PC-9 (cell line): ENCODE measurements around the gene NPW. TPM values are rescaled to one million over a fixed set of nuclear protein-coding genes. Genes with fewer than 3 reads are reported as not detected.

Experiments
- Bru-seq: library from RNA; stranded (reverse); fragments of 400-500 nt; gene quantifications from one replicate; lab custom pipeline; 2021; lab: Mats Ljungman, UMichigan
- BruChase-seq, 2 experiments: library from RNA; stranded (reverse); fragments of 400-500 nt; gene quantifications; one replicate each; lab custom pipeline; 2021; lab: Mats Ljungman, UMichigan
- BruUV-seq: library from RNA; stranded (reverse); fragments of 400-500 nt; replicated peaks from 2 replicates; lab custom pipeline; 2021; lab: Mats Ljungman, UMichigan
- CTCF ChIA-PET: fragments of 300-600 bp; sonication (Branson Sonifier 250); formaldehyde crosslinking; loops from one replicate; lab custom pipeline; 2022; ENCODE audit warnings: antibody characterized with exemption; lab: Charles Lee
- POLR2A ChIA-PET: fragments of 300-600 bp; sonication (Branson Sonifier 250); formaldehyde crosslinking; loops from one replicate; lab custom pipeline; 2022; ENCODE audit warnings: antibody characterized with exemption; ENCODE audit not compliant: unreplicated experiment; lab: Charles Lee
- DNase-seq, 2 experiments: peaks; one replicate each; pipeline versions ENCODE4 v3.0.0 to v3.0.0-alpha.2; 2015 to 2022; ENCODE audit warnings: mixed read lengths in 1 of 2
- H2AFZ ChIP-seq: fragments of 200-600 bp; sonication (generic); 2 replicates; pipeline ENCODE4 v1.8.1; 2017; ENCODE audit warnings: antibody characterized with exemption
- H3F3A ChIP-seq: fragments of 200-600 bp; sonication (generic); 2 replicates; pipeline ENCODE4 v1.8.1; 2017; ENCODE audit warnings: antibody characterized with exemption, mild to moderate bottlenecking, low read depth; ENCODE audit not compliant: insufficient read depth
- H3K27ac ChIP-seq: fragments of 200-600 bp; sonication (generic); 2 replicates; pipeline ENCODE4 v1.6.1; 2016; ENCODE audit warnings: mixed run types
- H3K27me3 ChIP-seq: fragments of 200-600 bp; sonication (generic); 2 replicates; pipeline ENCODE4 v1.6.1; 2016; ENCODE audit warnings: low read depth, mixed run types; ENCODE audit not compliant: insufficient read depth
- H3K36me3 ChIP-seq: fragments of 200-600 bp; sonication (generic); 2 replicates; pipeline ENCODE4 v1.6.1; 2016; ENCODE audit warnings: low read depth, mixed run types
- H3K4me1 ChIP-seq: fragments of 200-600 bp; sonication (generic); replicated peaks from 2 replicates; pipeline ENCODE4 v1.6.1; 2016; ENCODE audit warnings: mixed run types; ENCODE audit not compliant: insufficient read depth
- H3K4me2 ChIP-seq: fragments of 200-600 bp; sonication (generic); 2 replicates; pipeline ENCODE4 v1.6.1; 2017; ENCODE audit warnings: mixed run types
- H3K4me3 ChIP-seq: fragments of 200-600 bp; sonication (generic); 2 replicates; pipeline ENCODE4 v1.6.1; 2016; ENCODE audit warnings: mixed run types
- H3K79me2 ChIP-seq: fragments of 200-600 bp; sonication (generic); 2 replicates; pipeline ENCODE4 v1.6.1; 2017; ENCODE audit warnings: low read depth, mixed run types
- H3K9me2 ChIP-seq: fragments of 200-600 bp; sonication (generic); 2 replicates; pipeline ENCODE4 v1.8.1; 2017; ENCODE audit warnings: mild to moderate bottlenecking; ENCODE audit not compliant: insufficient read depth
- H3K9me3 ChIP-seq: fragments of 200-600 bp; sonication (generic); 2 replicates; pipeline ENCODE4 v1.8.1; 2016; ENCODE audit warnings: low read depth; ENCODE audit not compliant: insufficient read depth
- H4K20me1 ChIP-seq: fragments of 200-600 bp; sonication (generic); 2 replicates; pipeline ENCODE4 v1.8.1; 2017; ENCODE audit not compliant: insufficient read depth
- CTCF ChIP-seq: fragments of 200-600 bp; sonication (generic); conservative IDR thresholded peaks from 2 replicates; pipeline ENCODE4 v1.6.1; 2017; ENCODE audit warnings: mixed run types, antibody characterized with exemption, mild to moderate bottlenecking, moderate library complexity
- EZH2 ChIP-seq: fragments of 200-600 bp; sonication (generic); IDR thresholded peaks from 2 replicates; pipeline ENCODE4 v1.8.0; 2017; ENCODE audit warnings: antibody characterized with exemption, low read depth
- intact Hi-C: fragments of 100-400 bp; cut with micrococcal nuclease; formaldehyde crosslinking; loops from one replicate; pipeline ENCODE4 v1.10.0; 2022; ENCODE audit not compliant: unreplicated experiment
- long read RNA-seq: library from polyadenylated mRNA; stranded (forward); transcript quantifications from one replicate; pipeline ENCODE4 v2.0.0, GENCODE V29; 2022
- total RNA-seq: library from RNA; stranded (reverse); gene quantifications from 2 replicates; pipeline ENCODE4 v1.2.3, GENCODE V29; 2021

Gene NPW
- total RNA-seq (4.0 and 8.1 TPM in 2 replicates), Bru-seq, nascent RNA (percentile 20 among the genes with signal in this experiment), BruChase-seq, experiment 1, labeled RNA remaining after a 2-hour chase (not detected), BruChase-seq, experiment 2, labeled RNA remaining after a 6-hour chase (percentile 37 among the genes with signal in this experiment)
- long read RNA-seq, transcript NPW-202 (2 exons, 991 nt), result major isoform, 7 of 8 reads
- long read RNA-seq, partial matches to known transcripts, result 0 of 8 reads
- long read RNA-seq, other reads (novel, unspliced or antisense), result 1 of 8 reads

- Histone ChIP-seq H3K4me2 (no peak within 1 kb of the TSS), H3K36me3 (no peaks in the 10 kb centered on the region), H3K4me1 (peaks cover 25% of the 10 kb centered on the region), H3K79me2 (no peaks in the 10 kb centered on the region), H3K27ac (no peak within 1 kb of the TSS), H4K20me1 (no peaks in the 10 kb centered on the region), H3K9me3 (no peaks in the 10 kb centered on the region), H3K4me3 (no peak within 1 kb of the TSS), H3F3A (peaks cover 16% of the 10 kb centered on the region), H3K27me3 (no peaks in the 10 kb centered on the region), H3K9me2 (no peaks in the 10 kb centered on the region), H2AFZ (no peak within 1 kb of the TSS)
- ChIA-PET CTCF (no interaction called here), POLR2A (no interaction called here)
- intact Hi-C loops, result no loop called here
- TF ChIP-seq CTCF (no peak), EZH2 (no peak)
- BruUV-seq, result no TSS peak
- no peak for DNase-seq
These were observed at the start of gene NPW for GRCh38 chr16:2019518-2019920. Gene NPW, plus strand, starts transcription at chr16:2019785.

- Histone ChIP-seq H3F3A (peaks cover 18% of the 10 kb centered on the region; the same call in 1 of the 2 replicates), H3K4me2 (peak within 1 kb of the TSS; percentile 100), H4K20me1 (peaks cover 7% of the 10 kb centered on the region; the same call in 1 of the 2 replicates), H3K4me3 (peak within 1 kb of the TSS; percentile 75), H3K27me3 (no peaks in the 10 kb centered on the region), H3K27ac (peak within 1 kb of the TSS; percentile 66), H3K36me3 (no peaks in the 10 kb centered on the region; the same call in 1 of the 2 replicates), H3K9me2 (no peaks in the 10 kb centered on the region), H3K79me2 (peaks cover 38% of the 10 kb centered on the region), H3K4me1 (peaks cover 16% of the 10 kb centered on the region), H2AFZ (peak within 1 kb of the TSS; percentile 89), H3K9me3 (no peaks in the 10 kb centered on the region)
- intact Hi-C loops, result no loop called here
- TF ChIP-seq EZH2 (no peak), CTCF (no peak)
- BruUV-seq, result no TSS peak
- CTCF ChIA-PET, result interaction anchor here (1.2 kb wide), 1 partner anchor 169 kb away, joined by 9 read pairs; no protein-coding TSS in a partner anchor
- peak; percentile 86 to 98 for DNase-seq
- POLR2A ChIA-PET, result interaction anchor here (0.6 to 0.9 kb wide), 4 partner anchors 12 to 70 kb away, joined by 3 to 8 read pairs (median 3); no protein-coding TSS in a partner anchor
These were observed 47.6 kb upstream of the NPW start, which contains the start of gene TBL3 for GRCh38 chr16:1971796-1972489. Gene TBL3, plus strand, starts transcription at chr16:1972053. Its CDS starts 112 bp downstream, at chr16:1972165.

DNA sequence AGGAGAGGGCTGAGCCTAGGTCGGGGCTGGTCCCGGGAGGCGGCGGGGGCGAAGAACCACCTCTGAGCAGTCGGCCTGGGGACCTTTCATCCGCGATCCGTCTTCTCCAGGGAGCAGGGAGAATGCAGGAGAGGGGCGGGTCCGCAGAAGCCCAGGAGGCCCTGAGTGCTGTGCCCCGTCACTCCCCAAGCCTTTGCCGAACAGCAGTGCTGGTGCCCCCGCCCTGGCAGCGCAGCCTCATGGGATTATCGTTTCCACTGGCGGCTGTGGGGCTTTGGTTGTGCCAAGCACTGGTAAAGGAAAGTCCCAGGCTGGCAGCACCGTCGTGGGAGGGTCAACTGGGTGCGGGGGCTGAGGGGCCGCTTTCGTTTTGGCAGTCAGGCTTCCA lies 47.1 kb upstream of the NPW start:
- Histone ChIP-seq H3K4me3 (peak overlapping the region; percentile 75), H2AFZ (peak overlapping the region; percentile 89), H3K36me3 (peaks cover 3% of the 10 kb centered on the region; the same call in 1 of the 2 replicates), H3K27me3 (no peaks in the 10 kb centered on the region), H3K79me2 (peaks cover 38% of the 10 kb centered on the region), H3K4me2 (peak overlapping the region; percentile 100), H3K4me1 (peaks cover 16% of the 10 kb centered on the region), H3K9me2 (no peaks in the 10 kb centered on the region), H3F3A (peaks cover 20% of the 10 kb centered on the region; the same call in 1 of the 2 replicates), H3K27ac (0 out of 2 replicates have a peak overlapping the region, but pooled peaks have one; percentile 36), H4K20me1 (peaks cover 7% of the 10 kb centered on the region; the same call in 1 of the 2 replicates), H3K9me3 (no peaks in the 10 kb centered on the region)
- TF ChIP-seq CTCF (no peak), EZH2 (no peak)
- ChIA-PET POLR2A (no interaction called here), CTCF (no interaction called here)
- intact Hi-C loops, result no loop called here
- no TSS peak for BruUV-seq
- DNase-seq, result no peak
